A549 (cell line): ENCODE measurements around the gene PSMC3.

Experiments used
- CTCF ChIP-seq: fragments of >200 bp; sonication (Bioruptor Twin); formaldehyde crosslinking; IDR thresholded peaks from 3 replicates; pipeline ENCODE4 v1.5.1; 2016
- EP300 ChIP-seq, 2 experiments: fragments of >200 bp; sonication (Bioruptor Twin); formaldehyde crosslinking; IDR thresholded peaks; 2 replicates in 1 of 2; 3 replicates in 1 of 2; pipeline ENCODE4 v1.6.1; 2016 to 2017
- POLR2A ChIP-seq: IDR thresholded peaks from 2 replicates; pipeline ENCODE4 v1.6.1; 2012; ENCODE audit warnings: mild to moderate bottlenecking, low read length
- TP53 ChIP-seq: fragments of 250-450 bp; sonication (Bioruptor Pico); IDR thresholded peaks from 2 replicates; pipeline ENCODE4 v1.5.0; 2021; ENCODE audit warnings: mild to moderate bottlenecking, moderate library complexity

- TF ChIP-seq POLR2A (no peak), TP53 (CRISPR knock-in tag) (no peak), CTCF (no peak), EP300 (IDR thresholded peaks at IDR 0.05) (no peak)
These were observed 16.9 kb upstream of the PSMC3 start for GRCh38 chr11:47443028-47443700.
